GF-D8 (cell line): Measurements from ENCODE around the gene RPRD1B.
A peak's percentile ranks its signal among the peaks of the same experiment; 100 is the strongest.
"Not testable (repeated sequence)": the region's sequence is repeated elsewhere in the genome, so short reads cannot be mapped to it uniquely, and the experiment has no call there.

Experiments used
- DNase-seq: peaks from one replicate; lab custom pipeline; 2025; lab: John Stamatoyannopoulos, UW

Gene RPRD1B

DNA sequence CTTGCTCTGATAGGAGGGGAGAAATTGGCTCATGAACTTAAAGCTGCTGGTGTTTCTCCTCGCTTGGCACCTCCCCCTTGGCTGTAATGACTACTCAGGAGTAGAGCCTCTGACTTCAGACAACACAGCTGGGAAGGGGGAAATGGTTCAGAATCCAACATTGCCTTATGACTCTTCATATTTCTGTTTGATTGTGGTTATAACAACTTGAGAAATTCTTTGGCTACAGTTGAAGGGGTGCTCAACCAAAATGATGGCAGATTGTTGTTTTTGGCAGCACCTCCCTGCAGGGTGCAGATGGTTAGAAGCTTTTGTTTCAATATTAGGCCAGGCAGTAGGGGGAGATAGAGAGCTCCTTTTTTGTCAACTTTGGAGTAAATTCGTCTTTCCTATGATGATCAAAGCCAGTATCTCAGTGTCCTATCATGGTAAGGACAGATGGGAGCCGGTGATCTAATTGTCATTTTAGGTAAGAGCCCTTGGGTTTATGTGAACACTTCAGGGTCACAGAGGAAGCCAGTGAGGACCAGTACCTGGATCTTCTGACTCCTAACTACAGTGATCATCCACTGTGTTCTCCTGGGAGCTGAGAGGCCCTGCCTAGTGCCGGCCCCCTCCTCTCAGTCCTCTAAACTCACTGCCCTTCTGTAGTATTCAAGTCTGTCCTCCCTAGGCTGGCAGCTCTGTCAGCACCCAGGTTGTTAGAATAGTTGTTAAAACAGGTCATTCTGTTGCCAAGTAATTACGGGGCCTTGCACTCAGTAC, 39.9 kb downstream of the RPRD1B start:
- DNase-seq: peak; percentile 16

DNA sequence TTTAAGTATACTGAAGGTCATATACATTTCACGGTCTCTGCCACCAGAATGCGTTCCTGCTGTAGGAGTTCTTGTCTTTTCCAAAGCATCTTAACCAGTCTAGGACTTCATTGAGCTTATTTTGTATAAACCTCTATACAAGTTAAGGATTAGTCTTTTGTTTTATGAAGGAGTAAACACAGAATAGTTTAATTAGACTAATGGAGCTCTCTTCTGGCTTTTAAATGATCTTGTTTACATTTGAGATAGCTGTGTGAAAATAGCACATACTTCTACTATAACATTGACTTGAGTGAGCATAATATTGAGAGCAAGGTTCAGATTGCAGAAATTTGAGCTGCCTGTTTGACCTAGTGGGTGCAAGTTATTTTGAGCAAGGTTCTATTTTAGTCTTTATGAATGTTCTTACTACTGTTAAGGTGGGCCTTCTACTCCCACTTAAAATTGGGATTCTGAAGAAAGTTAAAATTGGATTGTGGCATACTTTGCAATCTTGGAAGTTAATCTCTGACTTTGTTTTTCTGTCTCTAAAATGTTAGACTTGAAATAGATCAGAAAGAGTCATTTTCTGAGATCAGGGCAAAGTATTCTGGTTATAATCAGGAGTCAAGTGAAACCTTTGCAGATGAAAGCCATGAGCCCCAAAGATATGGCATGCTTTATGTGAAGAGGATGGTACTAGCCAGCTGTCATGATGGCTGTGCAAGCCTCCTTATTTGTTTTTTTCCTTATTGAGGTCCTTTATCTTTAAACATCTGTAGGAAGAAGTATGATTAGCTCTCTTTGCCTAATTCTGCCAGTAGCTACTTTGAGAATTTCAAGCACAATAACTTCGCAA, 41.8 kb downstream of the RPRD1B start:
- no peak for DNase-seq

DNA sequence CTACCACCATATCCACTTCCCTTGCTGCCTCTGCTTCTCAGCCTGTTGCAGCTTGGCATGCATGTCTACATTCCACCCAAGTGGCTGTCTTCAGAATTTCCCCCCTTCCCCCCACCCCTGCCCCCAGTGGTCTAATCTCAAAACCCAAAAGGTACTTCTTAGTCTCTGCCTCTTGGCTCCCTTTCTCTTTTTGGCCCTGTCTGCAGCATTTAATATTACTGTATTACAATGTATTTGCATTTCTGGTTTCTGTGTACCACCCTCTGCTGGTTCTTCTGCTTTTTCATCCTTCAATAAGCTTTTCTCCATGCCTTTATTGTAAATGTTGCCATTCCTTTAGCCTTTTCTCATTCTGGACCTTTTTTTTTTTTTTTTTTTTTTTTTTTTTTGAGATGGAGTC, 43.0 kb downstream of the RPRD1B start:
- no peak for DNase-seq

DNA sequence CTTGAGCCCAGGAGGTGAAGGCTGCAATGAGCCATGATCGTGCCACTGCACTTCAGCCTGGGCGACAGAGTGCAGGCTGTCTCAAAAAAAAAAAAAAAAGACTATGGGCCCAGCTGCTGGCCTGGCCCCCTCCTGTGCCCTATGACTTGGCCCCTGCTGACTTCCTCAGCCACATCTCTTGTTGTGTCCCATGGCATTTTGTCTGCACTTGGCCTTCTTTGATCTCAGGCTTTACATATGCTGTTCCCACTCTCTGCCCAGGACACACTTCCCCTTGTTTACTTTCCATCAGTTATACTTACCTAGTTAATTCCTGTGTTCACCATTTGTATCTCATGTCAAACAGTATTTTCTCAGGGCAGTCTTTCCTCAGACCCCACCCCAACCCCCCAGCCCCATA, 44.5 kb downstream of the RPRD1B start:
- no peak for DNase-seq

DNA sequence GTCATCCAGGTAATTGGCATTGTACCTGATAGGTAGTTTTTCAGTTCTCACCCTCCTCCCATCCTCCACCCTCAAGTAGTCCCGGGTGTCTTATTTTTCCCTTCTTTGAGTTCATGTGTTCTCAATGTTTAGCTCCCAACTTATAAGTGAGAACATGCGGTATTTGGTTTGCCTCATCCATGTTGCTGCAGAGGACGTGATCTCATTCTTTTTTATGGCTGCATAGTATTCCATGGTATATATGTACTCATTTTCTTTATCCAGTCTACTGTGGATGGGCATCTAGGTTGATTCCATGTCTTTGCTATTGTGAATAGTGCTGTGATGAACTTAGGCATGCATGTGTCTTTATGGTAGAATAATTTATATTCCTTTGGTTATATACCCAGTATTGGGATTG, 45.8 kb downstream of the RPRD1B start:
- DNase-seq: no peak

DNA sequence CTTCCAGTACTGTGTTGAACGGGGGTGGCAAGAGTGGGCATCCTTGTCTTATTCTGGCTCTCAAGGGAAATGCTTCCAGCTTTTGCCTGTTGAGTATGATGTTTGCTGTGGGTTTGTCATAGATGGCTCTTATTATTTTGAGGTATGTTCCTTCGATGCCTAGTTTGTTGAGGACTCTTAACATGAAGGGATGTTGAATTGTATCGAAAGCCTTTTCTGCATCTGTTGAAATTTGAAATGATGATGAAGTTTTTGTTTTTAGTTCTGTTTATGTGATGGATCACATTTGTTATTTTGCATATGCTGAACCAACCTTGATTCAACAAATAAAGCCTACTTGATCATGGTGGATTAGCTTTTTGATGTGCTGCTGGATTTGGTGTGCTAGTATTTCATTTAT, 48.0 kb downstream of the RPRD1B start:
- no peak for DNase-seq

DNA sequence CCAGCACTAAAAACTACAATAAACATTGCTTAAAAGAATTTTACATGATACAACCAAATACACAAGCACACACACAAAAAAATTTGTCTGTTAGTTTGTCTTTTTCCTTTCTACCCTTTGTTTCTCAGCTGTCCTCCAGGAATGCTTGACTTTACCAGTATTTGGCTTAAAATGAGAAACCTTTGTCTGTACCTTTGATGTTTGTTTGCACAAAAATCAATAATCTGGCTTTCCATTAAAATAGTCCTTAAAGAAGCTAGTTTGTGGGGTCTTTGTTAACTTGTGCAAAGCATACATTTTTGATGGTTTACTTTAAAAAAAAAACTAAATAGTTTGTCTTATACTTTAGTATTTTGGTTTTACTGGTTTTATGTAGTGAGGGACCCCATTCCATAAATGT, 49.3 kb downstream of the RPRD1B start:
- DNase-seq: no peak

DNA sequence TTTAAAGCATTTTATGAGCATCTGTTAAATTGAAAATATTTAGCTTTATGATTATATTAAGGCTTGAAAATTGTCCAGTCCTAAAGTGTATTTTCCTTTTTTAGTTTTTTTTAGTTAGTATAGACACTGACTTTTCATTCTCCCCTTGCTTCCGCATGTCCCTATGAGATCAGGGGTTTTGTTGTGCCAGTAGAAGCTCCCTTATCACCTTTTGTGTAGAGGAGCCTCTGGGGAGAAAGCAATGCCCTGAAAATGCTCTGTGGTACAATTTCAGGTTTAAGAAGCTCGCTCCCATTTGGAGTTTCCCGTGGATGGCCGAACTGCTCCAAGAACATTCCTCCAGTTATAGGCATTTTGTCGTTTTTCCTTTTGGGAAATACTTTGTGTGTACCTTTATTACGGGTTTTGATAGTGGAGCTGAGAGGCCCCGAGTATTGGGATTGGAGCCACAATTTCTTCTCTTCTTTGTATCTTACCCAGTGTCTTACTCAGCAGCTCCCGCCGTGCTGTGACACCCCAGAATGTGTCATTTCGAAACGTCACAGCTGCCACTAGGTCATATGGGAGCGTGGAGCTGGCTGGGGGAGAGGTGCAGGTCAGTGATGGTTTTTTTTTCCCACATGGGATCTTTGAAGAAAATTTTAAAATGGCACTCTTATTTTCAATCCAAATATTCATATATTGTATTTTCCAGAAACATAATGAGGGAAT, 49.9 kb downstream of the RPRD1B start:
- DNase-seq: no peak

DNA sequence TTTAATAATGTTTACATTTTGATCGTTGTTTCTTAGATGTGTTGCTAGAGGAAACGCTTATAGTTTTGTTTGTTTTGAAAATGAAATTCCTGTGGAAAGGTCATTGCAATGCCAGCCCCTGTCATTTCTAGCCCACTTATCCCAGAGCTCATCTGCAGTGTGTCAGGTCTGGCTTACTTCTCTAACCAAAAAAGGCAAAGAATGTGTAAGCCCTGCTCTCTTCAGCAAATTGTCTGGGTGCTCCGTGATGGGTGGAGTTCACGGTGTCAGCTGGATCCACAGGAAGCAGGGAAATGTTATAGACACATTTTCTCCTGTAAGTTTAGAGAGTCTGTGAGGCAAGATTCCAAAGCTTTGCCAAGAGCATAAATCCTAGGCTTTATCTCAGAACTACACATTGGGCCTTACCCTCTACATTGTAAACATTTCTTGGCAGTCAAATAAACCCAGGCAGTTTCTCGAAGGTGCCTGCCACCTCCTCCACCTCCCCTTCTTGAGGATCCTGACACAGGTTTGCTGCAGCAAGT, 50.9 kb downstream of the RPRD1B start:
- no peak for DNase-seq

DNA sequence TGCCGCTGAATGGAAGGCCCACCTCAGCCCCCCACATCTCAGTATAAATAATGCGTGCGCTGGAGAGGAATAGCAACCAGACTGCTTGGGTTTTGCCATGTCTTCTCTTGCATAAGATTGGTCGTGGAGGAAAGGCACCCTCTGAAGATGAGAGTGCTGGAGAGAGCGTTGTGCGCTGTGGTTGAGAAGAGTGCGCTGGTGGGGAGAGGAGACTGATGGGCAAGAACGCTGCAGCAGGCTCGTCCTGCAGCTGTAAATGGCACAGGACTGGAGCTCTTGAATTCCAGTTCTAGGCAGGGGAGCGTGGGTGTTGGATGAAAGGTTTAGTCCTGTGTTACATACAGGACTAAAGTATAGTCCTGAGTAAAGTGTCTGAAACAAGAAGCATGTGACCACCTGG, 51.5 kb downstream of the RPRD1B start:
- no peak for DNase-seq

DNA sequence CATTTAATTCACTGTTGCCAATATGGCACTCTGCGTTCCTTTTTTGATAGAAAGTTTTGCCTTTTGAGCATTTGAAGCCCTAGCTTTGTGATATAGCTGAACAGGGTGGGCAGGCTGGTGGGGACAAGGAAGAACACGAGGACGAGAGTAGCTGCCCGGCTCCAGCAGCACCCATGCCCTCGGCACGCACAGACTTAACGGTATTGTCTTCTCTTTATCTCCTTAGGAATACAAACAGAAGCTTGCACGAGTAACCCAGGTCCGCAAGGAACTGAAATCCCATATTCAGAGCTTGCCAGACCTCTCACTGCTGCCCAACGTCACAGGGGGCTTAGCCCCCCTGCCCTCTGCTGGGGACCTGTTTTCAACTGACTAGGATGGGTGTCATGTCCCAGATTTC, 56.0 kb downstream of the RPRD1B start:
- DNase-seq: no peak

DNA sequence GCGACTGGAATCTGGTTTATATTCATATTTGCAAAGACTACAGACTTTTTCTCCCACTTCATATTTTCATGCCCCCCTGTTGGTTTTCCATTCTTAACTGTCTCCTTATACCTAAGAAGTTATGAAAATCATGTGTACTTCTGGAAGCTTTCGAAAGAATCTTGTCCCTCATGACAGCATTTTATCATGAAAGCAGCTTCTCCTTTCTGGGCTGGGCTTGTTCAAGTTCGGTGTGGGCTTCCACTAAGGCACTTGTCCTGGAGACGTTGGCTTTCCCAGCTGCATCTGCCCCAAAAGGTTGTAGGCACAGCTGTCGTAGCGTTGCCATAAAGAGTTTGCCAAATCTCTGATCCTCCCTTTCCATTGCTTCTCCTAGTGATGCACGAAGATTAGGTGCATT, 56.5 kb downstream of the RPRD1B start:
- DNase-seq: no peak

DNA sequence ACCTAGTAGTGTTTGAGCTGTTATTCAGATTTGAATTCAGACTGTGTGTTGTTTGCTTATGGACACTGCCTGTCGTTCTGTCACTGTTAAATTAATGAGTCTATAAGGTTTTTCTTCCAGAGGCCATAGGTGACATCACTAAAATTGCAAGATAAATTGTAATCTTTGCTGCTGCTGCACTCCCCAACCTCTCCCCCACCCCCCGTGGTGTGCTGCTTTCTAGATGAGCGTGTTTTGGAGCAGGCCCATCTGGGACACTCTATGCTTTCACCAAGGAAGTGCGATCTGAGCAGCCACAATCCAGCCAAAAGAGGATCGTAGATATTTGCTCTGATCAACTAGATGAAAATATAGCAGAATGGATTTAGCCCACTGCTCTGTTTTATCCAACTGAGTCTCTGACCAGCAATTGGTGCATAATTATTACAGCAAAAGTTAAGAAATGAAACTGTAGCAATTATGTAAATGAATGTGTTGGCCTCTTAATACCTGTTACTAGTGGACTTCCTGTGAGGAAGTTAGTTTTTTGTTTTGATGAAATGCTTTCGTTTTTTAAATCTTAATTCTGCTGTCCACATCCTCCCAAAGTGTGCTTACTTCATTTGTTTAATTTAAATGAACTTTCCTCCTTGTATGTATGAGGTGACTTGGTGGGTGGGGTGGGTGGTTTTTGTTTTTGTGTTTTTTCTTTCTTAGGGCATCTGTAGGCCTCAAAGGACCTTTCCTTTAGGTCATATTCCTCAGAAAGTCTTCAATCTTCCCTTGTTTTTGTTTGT, 58.1 kb downstream of the RPRD1B start:
- DNase-seq: no peak

DNA sequence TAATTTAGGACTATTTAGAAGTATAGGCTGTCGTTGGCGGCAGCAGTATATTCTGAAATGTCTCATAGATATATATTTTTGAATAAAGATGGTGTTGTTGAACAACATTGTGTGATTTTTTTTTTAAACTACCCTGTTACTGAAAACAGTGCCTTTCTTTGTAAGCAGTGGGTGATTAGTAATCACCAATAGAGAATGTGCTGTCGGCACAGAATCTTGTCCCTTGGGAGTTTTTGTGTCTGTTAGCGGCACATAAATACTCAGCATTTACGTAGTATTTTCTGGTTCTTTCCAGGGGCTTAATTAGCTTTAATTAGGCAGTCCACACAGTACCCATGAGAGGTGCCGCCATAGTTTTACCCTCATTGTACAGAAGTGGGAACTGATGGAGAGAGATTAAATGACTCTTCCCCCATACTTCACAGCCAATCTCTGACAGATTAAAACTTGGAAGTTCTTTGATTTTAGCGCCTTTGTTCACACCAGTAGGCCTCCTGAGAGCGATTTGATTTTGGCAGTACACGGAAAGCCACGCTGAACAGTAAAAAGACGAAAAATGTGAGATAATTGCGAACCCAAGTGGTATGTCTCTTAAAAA, 58.8 kb downstream of the RPRD1B start:
- no peak for DNase-seq

DNA sequence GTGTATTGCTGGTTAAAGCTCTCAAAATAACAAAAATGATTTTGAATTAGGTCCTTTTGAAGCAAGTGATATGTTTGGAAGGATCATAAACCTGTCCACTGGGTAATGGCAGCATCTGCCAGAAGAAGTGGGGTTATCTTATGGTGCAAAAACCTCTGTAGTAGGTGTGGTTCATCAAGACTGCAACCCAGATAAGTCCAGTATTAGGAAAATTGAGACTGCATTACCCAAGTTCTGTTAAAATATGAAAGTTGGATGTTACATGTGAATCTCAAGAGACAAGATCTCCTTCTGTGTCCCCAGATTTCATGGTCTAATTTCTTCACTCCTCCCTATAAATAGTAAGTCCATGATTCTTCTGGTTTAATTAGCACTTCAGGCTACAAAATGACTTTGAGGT, 59.4 kb downstream of the RPRD1B start:
- DNase-seq: no peak

DNA sequence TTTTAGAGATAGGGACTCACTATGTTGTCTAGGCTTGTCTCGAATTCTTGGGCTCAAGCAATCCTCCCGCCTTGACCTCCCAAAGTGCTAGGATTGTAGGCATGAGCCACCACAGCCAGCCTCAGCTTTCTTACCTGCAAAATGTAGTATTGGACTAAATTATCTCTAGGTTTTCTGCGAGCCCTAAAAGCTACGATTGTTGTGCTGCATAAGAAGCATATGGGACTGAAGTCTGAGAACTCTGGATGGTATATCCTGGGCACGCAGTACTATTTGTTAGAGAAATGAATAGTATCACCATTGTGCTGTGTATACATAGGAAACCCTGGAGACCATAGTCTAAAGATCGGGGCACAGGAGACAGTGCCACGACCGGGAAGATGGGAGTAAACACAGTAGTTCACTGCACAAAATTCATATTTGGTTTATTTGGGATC, 60.1 kb downstream of the RPRD1B start:
- no peak for DNase-seq

DNA sequence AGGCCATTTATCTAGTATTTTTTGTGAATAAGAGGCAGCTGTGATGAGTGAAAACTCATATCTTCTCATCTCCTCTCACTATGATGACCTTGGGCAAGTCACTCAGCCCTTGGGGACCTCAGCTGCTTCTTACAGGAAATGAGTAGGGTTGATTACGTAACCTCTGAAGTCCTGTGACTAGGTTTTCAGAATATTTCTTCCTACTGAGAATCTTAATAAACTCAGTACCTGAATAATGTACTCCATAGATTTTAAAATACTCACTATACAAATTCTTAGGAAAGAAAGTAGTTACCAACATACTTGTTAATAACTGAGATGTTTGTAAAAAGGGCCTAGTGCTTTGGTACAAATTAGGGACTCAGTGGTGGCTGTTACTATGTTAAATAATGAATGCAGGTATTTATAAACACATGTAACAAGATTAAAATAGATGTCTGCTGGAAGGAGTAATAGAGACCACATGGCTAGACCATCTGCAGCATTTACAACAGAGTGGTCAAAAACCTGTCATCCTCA, 60.9 kb downstream of the RPRD1B start:
- peak; percentile 75 for DNase-seq

DNA sequence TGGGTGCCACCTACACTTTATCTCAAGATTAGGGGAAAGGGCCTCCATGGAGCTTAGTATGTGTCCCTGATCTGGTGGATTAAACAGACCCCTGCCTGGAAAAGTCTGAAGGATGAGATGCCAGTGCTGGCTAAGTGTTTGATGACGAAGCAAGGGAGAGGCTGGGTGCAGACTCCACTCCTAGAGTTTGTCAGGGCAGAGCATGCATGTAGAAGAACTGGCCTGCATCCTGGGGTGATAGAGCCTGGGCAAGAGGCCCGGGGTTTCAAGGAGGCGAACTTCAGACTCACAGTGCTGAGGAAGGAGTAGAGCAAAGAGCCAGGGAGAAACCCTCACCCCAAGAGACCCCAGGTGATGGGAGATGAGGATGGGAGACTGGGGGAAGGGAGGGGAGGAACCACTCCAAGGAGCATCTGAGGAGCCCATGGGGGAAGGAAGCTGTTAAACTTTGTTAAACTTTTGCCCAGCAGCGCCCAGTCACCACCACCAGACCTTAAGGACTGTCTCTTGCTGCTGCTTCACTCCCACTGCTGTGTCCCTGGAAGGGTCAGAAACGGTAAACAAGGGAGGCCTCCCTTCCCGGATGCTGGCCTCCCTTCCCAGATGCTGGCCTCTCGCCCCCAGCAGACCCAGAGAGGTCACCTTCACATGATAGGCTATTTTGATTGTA, 61.6 kb downstream of the RPRD1B start:
- no peak for DNase-seq

DNA sequence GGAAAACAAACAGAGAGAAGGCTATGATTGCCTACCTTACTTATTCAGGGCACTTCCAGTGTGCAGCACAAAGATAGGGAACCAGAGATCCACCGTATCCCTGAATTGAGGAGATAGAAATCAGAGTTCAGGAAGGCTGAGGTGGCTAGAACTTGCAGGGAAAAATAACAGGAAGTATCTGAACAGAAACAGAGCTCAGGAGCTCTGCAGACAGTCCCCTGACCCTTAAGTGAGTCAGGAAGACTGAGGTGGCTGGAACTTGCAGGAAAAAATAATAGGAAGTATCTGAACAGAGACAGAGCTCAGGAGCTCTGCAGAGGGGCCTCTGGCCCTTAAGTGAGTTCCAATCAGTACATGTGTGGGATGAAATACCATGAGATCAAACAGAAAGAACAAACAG, 65.4 kb downstream of the RPRD1B start:
- no peak for DNase-seq

DNA sequence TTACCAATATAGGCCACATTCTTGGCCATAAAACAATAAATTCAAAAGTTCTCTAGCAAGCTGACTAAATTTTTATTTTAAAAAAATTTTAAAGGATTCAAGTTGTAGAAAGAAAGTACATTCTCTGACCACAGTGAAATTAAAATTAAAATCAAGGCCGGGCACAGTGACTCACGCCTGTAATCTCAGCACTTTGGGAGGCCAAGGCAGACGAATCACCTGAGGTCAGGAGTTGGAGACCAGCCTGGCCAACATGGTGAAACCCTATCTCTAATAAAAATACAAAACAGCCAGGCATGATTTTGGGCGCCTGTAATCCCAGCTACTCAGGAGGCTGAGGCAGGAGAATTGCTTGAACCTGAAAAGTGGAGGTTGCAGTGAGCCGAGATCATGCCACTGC, 68.7 kb downstream of the RPRD1B start:
- DNase-seq: not testable (repeated sequence)

DNA sequence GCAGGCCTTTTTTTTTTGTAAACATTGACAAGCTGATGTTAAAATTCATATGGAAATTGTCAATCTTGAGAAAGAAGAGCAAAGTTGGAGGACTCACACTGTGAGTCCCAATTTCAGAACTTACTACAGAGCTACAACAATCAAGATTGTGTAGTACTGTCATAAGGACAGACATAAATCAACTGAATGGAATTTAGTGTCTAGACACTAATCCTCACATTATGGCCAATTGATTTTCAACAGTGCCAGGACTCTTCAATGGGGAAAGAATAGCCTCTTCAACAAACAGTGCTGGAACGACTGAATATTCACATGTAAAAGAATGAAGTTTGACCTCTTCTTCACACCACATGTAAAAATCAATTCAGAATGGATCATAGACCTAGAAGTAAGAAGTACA, 70.7 kb downstream of the RPRD1B start:
- no peak for DNase-seq
